ENCODE results near the gene REPIN1. TPM values are rescaled to one million over a fixed set of nuclear protein-coding genes. Genes with fewer than 3 reads are reported as not detected.

Gene REPIN1
- polyA plus RNA-seq, 2 of the 4 experiments (the other 2 are of a cell fraction), result 48.1 to 101 TPM

GRCh38 chr7:150404805-150405583 is 36.4 kb downstream of the REPIN1 start:
- peak; percentile 29; the same call in 1 of the 3 replicates for TF ChIP-seq BCL3 (IDR thresholded peaks at IDR 0.05)
- no peak for TF ChIP-seq POLR2AphosphoS2 (conservative IDR thresholded peaks at IDR 0.05; ENCODE audit: low read length)
- peak in 1 of 2 experiments; percentile 85; a peak in 4 of 5 replicates for TF ChIP-seq JUN (IDR thresholded peaks at IDR 0.05)
- TF ChIP-seq, protein P1, sequence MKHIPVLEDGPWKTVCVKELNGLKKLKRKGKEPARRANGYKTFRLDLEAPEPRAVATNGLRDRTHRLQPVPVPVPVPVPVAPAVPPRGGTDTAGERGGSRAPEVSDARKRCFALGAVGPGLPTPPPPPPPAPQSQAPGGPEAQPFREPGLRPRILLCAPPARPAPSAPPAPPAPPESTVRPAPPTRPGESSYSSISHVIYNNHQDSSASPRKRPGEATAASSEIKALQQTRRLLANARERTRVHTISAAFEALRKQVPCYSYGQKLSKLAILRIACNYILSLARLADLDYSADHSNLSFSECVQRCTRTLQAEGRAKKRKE (CRISPR knock-in tag; IDR thresholded peaks at IDR 0.05; ENCODE audit: low read depth), result no peak
- no peak for TF ChIP-seq ZNF302 (CRISPR knock-in tag; IDR thresholded peaks at IDR 0.05)
- peak; percentile 76; the same call in 1 of the 2 replicates for TF ChIP-seq PHF8 (IDR thresholded peaks at IDR 0.05; ENCODE audit: borderline replicate concordance, low read depth)
- TF ChIP-seq, protein P2, sequence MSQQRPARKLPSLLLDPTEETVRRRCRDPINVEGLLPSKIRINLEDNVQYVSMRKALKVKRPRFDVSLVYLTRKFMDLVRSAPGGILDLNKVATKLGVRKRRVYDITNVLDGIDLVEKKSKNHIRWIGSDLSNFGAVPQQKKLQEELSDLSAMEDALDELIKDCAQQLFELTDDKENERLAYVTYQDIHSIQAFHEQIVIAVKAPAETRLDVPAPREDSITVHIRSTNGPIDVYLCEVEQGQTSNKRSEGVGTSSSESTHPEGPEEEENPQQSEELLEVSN (IDR thresholded peaks at IDR 0.05; ENCODE audit: borderline replicate concordance, low read depth), result peak; percentile 60; the same call in 1 of the 2 replicates
- TF ChIP-seq MAFK (IDR thresholded peaks at IDR 0.05; ENCODE audit: partially characterized antibody), result no peak
- peak; percentile 83; the same call in 1 of the 2 replicates for TF ChIP-seq RNF2 (IDR thresholded peaks at IDR 0.05; ENCODE audit: borderline replicate concordance, low read depth)
- TF ChIP-seq, protein P3, sequence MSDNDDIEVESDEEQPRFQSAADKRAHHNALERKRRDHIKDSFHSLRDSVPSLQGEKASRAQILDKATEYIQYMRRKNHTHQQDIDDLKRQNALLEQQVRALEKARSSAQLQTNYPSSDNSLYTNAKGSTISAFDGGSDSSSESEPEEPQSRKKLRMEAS (IDR thresholded peaks at IDR 0.05), result peak; percentile 86
- peak; percentile 74; the same call in 1 of the 2 replicates for TF ChIP-seq MYC (IDR thresholded peaks at IDR 0.05; ENCODE audit: borderline replicate concordance, low read length)
- TF ChIP-seq CTCF (IDR thresholded peaks at IDR 0.05), result peak; percentile 35; the same call in 2 of the 3 replicates
- peak; percentile 5; the same call in 1 of the 2 replicates for TF ChIP-seq KDM1A (IDR thresholded peaks at IDR 0.05; ENCODE audit: low read depth)
- TF ChIP-seq, protein P4, sequence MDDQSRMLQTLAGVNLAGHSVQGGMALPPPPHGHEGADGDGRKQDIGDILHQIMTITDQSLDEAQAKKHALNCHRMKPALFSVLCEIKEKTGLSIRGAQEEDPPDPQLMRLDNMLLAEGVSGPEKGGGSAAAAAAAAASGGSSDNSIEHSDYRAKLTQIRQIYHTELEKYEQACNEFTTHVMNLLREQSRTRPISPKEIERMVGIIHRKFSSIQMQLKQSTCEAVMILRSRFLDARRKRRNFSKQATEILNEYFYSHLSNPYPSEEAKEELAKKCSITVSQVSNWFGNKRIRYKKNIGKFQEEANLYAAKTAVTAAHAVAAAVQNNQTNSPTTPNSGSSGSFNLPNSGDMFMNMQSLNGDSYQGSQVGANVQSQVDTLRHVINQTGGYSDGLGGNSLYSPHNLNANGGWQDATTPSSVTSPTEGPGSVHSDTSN (IDR thresholded peaks at IDR 0.05), result 0 out of 2 replicates have a peak, but pooled peaks have one; percentile 12
- 0 out of 3 replicates have a peak, but pooled peaks have one; percentile 30 for TF ChIP-seq SMC3 (IDR thresholded peaks at IDR 0.05)
- TF ChIP-seq GATA3 (IDR thresholded peaks at IDR 0.05; ENCODE audit: borderline replicate concordance), result peak; percentile 32
- peak; percentile 72 for TF ChIP-seq POLR2A (IDR thresholded peaks at IDR 0.05; ENCODE audit: low read length)
- TF ChIP-seq, protein P5, sequence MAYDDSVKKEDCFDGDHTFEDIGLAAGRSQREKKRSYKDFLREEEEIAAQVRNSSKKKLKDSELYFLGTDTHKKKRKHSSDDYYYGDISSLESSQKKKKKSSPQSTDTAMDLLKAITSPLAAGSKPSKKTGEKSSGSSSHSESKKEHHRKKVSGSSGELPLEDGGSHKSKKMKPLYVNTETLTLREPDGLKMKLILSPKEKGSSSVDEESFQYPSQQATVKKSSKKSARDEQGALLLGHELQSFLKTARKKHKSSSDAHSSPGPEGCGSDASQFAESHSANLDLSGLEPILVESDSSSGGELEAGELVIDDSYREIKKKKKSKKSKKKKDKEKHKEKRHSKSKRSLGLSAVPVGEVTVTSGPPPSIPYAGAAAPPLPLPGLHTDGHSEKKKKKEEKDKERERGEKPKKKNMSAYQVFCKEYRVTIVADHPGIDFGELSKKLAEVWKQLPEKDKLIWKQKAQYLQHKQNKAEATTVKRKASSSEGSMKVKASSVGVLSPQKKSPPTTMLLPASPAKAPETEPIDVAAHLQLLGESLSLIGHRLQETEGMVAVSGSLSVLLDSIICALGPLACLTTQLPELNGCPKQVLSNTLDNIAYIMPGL (CRISPR knock-in tag; IDR thresholded peaks at IDR 0.05; ENCODE audit: borderline replicate concordance), result 0 out of 2 replicates have a peak, but pooled peaks have one; percentile 53
- FAIRE-seq (no peak), ATAC-seq (peak; percentile 80 to 92), DNase-seq (ENCODE audit: low read depth in 1 of 2, low spot score in 1 of 2) (peak; percentile 84 to 88)
- H3K4me2 ChIP-seq, result peak overlapping the region; percentile 94
- H3K4me3 ChIP-seq, result peak overlapping the region; percentile 69
- 8% methylated on average over 15 of the region's 86 CpGs for WGBS (ENCODE audit: missing lambda C conversion rate)
- POLR2A ChIA-PET, result interaction anchor here (1.3 to 2.7 kb wide), 3 partner anchors 27 to 36 kb away, joined by 4 to 20 read pairs (median 12); partner anchors contain the start of gene REPIN1
- H3K27ac ChIP-seq, result peak overlapping the region; percentile 92 to 97
- no peaks in the 10 kb centered on the region for H3K9me3 ChIP-seq
- peaks cover 39% of the 10 kb centered on the region for H3K4me1 ChIP-seq
- CTCF ChIA-PET, result interaction anchor here (0.9 to 1.7 kb wide), 10 partner anchors 8 to 118 kb away, joined by 3 to 6 read pairs (median 4); no protein-coding TSS in a partner anchor

All from A549 (cell line).